HG03457 (cell line): ENCODE measurements around the gene LENG1.
A peak's percentile ranks its signal among the peaks of the same experiment; 100 is the strongest.
"Not testable (repeated sequence)": the region's sequence is repeated elsewhere in the genome, so short reads cannot be mapped to it uniquely, and the experiment has no call there.

Source experiments
- ATAC-seq: cut with Tn5 transposase; IDR thresholded peaks from one replicate; pipeline ENCODE4 v1.9.1; 2021; ENCODE audit warnings: moderate number of reproducible peaks; ENCODE audit not compliant: unreplicated experiment

Gene LENG1

DNA sequence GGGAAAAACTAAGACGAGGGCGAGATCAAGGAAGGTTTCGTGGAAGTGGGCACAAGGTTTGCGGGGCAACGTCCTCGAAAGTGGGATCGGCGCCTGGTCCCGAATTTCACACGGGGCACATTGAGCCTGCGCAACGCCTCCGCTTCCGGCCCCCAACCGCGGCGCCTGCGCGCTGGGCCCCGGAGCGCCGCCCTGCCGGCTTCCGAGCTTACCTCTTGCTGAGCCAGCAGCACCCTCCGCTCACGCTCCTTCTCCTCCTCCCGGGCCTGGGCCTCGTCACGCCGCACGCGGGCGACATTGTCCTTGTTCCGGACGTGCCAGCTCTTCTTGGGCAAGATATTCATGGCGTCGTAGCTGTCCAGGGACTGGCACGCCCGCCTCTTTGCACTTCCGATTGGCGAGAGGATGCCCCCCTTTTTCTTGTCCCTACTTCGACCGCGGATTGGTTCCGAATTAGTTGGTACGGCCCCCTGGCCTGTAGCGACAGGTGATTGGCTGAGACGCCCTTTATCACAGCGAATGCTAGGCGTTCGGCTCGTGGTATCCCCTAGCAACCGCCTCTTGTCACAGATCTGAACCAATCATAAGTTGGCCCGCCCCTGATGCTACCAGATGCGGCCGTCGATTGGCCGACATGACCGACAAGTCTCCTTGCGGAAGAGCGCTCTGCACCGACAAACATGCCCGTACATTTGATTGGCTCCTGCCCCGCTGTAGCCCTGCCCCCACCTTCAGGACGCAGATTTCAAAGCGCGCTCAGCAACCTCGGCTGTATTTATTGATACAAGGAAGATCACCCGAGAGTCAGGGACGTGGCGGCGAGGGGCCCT, at the start of gene LENG1:
Gene LENG1, minus strand, starts transcription at position 370 of the 830 bp plus-strand sequence. Its CDS starts 26 bp downstream, at position 344.
- peak; percentile 80 for ATAC-seq

- ATAC-seq: no peak
These were observed 49.2 kb upstream of the LENG1 start for GRCh38 chr19:54208784-54209057.

GRCh38 chr19:54207983-54208783, 48.7 kb upstream of the LENG1 start:
- ATAC-seq: no peak

DNA sequence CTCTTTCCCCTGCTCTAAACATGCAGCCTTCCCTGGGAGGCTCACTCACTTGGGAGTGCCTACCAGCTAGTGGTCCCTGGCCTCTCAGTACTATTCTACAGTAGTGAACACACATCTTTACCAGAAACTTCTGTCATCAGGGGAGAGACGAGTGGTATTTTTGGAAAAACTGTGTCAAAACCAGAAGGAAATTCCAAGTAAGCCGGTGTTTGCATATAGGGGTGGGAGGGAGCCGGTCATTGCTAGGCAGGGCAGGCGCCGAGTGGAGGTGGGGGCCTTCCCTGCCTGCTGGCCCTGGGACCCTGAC, 48.1 kb upstream of the LENG1 start:
- no peak for ATAC-seq

GRCh38 chr19:54207193-54207592, 47.7 kb upstream of the LENG1 start:
- ATAC-seq: not testable (repeated sequence)

DNA sequence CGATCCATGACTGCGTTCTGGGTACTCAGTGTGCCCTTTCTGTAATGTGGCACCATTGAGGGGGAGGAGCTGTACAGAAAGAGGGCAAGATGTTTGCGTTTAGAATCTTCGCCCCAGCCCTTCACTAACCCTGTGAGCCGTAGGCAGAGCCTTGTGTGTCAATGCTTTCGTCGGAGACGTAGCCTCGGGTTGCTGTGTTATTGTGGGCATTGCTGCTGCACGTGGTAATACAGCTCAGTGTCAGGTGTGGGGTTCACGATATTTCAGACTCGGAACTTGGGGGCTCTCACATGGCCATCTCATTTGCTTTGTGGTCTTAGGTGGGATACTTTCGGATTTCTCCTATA, 47.3 kb upstream of the LENG1 start:
- no peak for ATAC-seq

- ATAC-seq: no peak
These were observed 46.7 kb upstream of the LENG1 start for GRCh38 chr19:54206030-54206830.

DNA sequence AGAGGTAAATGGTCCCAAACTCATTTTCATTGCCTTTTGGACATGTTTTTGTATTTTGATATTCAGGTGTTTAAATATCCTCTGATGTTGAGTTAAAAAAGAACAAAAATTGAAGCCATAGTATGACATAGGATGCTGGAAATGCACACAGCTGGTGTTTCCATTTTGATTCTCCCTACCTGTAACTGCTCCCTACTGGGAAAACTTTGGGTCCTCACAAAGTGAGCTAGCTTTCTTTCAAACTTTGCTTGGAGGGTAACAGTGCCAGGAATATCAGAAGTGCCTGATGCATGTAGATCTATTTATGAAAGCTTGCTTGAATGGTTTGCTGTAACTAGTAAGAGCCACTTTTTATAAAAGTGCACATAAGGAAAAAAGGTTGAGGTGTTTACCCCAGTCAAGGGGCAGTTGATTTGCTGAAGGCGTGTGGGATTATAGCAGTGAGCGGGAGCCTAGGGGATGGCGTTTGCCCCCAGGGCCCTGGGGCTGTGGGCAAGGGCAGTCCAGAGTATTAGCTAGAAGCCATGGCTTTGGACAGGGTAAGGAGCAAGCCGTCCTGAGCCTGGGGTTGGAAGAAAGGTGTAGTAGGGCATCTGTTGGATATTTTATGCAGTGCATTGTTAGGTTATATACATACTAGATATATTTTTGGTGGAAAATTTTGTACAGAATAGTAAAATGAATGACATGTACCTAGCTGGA, 45.4 kb upstream of the LENG1 start:
- no peak for ATAC-seq

DNA sequence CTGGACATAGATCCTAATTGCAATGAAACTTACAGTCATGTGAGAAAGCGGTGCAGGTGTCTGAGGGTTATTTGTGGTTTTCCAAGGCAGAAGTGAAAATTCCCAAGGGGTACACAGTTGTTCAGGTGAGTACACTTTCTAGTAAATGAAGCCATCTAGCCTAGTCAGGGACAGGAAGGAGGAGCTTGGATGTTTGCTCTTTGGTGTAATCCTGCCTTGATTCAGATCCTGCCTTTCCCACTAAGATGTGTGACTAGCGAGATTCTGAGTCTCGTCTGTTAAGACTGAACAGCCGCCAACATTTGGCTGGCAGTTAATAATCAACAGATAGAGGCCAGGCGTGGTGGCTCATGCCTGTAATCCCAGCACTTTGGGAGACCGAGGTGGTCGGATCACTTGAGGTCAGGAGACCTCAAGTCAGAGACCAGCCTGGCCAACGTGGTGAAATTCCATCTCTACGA, 43.7 kb upstream of the LENG1 start:
- no peak for ATAC-seq

GRCh38 chr19:54201980-54202379, 42.5 kb upstream of the LENG1 start:
- no peak for ATAC-seq

DNA sequence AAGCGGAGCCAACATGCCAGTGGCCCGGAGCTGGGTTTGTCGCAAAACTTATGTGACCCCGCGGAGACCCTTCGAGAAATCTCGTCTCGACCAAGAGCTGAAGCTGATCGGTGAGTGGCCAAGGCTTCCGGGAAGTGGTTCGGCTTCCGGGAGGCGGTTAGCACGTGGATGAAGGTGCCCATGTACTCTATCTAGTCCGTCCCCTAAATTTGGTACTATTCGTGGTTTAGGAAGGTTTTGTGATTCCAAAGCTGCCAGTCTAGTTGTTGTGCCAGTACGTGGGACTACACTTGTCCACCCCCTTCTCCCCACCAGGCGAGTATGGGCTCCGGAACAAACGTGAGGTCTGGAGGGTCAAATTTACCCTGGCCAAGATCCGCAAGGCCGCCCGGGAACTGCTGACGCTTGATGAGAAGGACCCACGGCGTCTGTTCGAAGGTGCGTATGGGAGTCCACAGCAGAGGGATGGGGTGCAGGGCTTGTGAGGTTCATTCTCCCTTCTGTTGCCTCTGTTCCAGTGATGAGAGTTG, 41.7 kb upstream of the LENG1 start:
- ATAC-seq: peak; percentile 3

DNA sequence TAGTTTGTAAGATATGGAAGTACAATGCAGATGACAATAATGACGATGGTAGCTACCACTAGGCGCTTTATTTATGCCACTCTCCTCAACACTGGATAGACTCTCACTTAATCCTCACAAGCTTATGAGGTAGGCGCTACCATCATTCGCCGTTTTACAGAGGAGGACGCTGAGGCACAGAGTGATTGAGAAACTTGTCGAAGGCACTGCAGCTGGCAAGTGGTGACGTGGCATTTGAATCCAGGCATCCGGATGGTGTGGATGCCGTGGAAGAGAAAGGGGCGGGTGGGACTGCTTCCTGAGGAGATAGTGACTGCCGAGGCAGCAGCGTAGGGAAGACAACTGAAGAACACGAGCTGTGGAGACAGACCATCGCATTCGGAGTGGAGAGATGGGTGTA, 39.9 kb upstream of the LENG1 start:
- ATAC-seq: no peak

GRCh38 chr19:54197121-54197520, 37.6 kb upstream of the LENG1 start:
- ATAC-seq: no peak

GRCh38 chr19:54196536-54196935, 37.0 kb upstream of the LENG1 start:
- no peak for ATAC-seq

- not testable (repeated sequence) for ATAC-seq
These were observed 34.9 kb upstream of the LENG1 start for GRCh38 chr19:54194463-54194862.

DNA sequence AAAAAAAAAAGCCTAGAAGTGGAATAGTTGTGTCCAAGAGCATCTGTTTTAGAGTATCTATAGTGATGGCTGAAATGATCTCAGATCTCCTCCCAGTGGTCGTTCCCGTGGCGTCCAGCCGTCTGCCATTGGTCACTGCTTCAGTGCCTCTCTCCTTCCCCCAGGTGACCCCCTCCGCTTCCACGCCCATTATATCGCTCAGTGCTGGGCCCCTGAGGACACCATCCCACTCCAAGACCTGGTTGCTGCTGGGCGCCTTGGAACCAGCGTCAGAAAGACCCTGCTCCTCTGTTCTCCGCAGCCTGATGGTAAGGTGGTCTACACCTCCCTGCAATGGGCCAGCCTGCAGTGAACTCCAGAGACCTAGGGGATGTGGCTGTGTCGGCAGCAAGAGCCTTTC, 33.5 kb upstream of the LENG1 start:
- no peak for ATAC-seq

GRCh38 chr19:54191811-54192453, 32.4 kb upstream of the LENG1 start:
- ATAC-seq: no peak

- peak; percentile 29 for ATAC-seq
These were observed 31.7 kb upstream of the LENG1 start, which contains the start of gene TSEN34 for GRCh38 chr19:54191011-54191810. TSEN34 (plus strand) TSS chr19:54191308; CDS start chr19:54191365, 57 bp downstream.

- peak; percentile 43 for ATAC-seq
These were observed 31.0 kb upstream of the LENG1 start for GRCh38 chr19:54190503-54191010.
